GM18502 (cell line): ENCODE measurements around the gene UBXN11.

Source experiments
- ATAC-seq: cut with Tn5 transposase; IDR thresholded peaks from one replicate; pipeline ENCODE4 v1.9.1; 2021; ENCODE audit warnings: mild to moderate bottlenecking; ENCODE audit not compliant: unreplicated experiment, poor library complexity

The UBXN11 gene

GRCh38 chr1:26306290-26307229, at the start of gene UBXN11:
Gene UBXN11, minus strand, starts transcription at chr1:26306636. Its CDS starts 3,753 bp downstream, at chr1:26302883.
- peak; percentile 98 for ATAC-seq

GRCh38 chr1:26356106-26356505, 49.7 kb upstream of the UBXN11 start:
- ATAC-seq, result no peak

- ATAC-seq, result no peak
Measured at GRCh38 chr1:26354972-26355371, 48.5 kb upstream of the UBXN11 start.

GRCh38 chr1:26353976-26354820, 47.8 kb upstream of the UBXN11 start, which contains the start of gene CRYBG2:
Gene CRYBG2, minus strand, starts transcription at chr1:26354130. Its CDS starts 7,473 bp downstream, at chr1:26346657.
- no peak for ATAC-seq

GRCh38 chr1:26353210-26353859, 46.9 kb upstream of the UBXN11 start:
- no peak for ATAC-seq

- no peak for ATAC-seq
Measured at GRCh38 chr1:26352338-26352679, 45.9 kb upstream of the UBXN11 start.

GRCh38 chr1:26351590-26352337, 45.3 kb upstream of the UBXN11 start:
- ATAC-seq, result no peak

- no peak for ATAC-seq
Measured at GRCh38 chr1:26350701-26351589, 44.5 kb upstream of the UBXN11 start.

GRCh38 chr1:26350343-26350700, 43.9 kb upstream of the UBXN11 start:
- ATAC-seq, result no peak

- no peak for ATAC-seq
Measured at GRCh38 chr1:26349877-26350244, 43.4 kb upstream of the UBXN11 start.

GRCh38 chr1:26349188-26349876, 42.9 kb upstream of the UBXN11 start:
- ATAC-seq, result no peak

GRCh38 chr1:26346274-26347033, 40.0 kb upstream of the UBXN11 start:
- no peak for ATAC-seq

GRCh38 chr1:26345718-26346117, 39.3 kb upstream of the UBXN11 start:
- no peak for ATAC-seq

GRCh38 chr1:26344147-26344920, 37.9 kb upstream of the UBXN11 start:
- ATAC-seq, result no peak

- ATAC-seq, result no peak
Measured at GRCh38 chr1:26340047-26340481, 33.6 kb upstream of the UBXN11 start.

GRCh38 chr1:26338670-26339069, 32.2 kb upstream of the UBXN11 start:
- ATAC-seq, result no peak

GRCh38 chr1:26337625-26338024, 31.2 kb upstream of the UBXN11 start:
- ATAC-seq, result no peak
